Karpas-422 (cell line): ENCODE measurements around the gene ZNG1A. TPM values are rescaled to one million over a fixed set of nuclear protein-coding genes. Genes with fewer than 3 reads are reported as not detected.
"Not testable (repeated sequence)": the region's sequence is repeated elsewhere in the genome, so short reads cannot be mapped to it uniquely, and the experiment has no call there.

Source experiments
- DNase-seq: peaks from one replicate; pipeline ENCODE4 v3.0.0-alpha.2; 2015
- H2AFZ ChIP-seq: fragments of 200-600 bp; sonication (generic); 2 replicates; pipeline ENCODE4 v1.6.1; 2014; ENCODE audit warnings: antibody characterized with exemption, low read length, mixed read lengths
- H3K27ac ChIP-seq: fragments of 200-600 bp; sonication (generic); 2 replicates; pipeline ENCODE4 v1.5.1; 2014; ENCODE audit warnings: mild to moderate bottlenecking, low read length, moderate library complexity
- H3K27me3 ChIP-seq: fragments of 200-600 bp; sonication (generic); 2 replicates; pipeline ENCODE4 v1.6.1; 2014; ENCODE audit warnings: low read length, mixed read lengths
- H3K36me3 ChIP-seq: fragments of 200-600 bp; sonication (generic); 2 replicates; pipeline ENCODE4 v1.6.1; 2014; ENCODE audit warnings: low read length, mixed read lengths; ENCODE audit not compliant: insufficient read depth
- H3K4me1 ChIP-seq: fragments of 200-600 bp; sonication (generic); 2 replicates; pipeline ENCODE4 v1.6.1; 2014; ENCODE audit warnings: mild to moderate bottlenecking, low read length, mixed read lengths
- H3K4me2 ChIP-seq: fragments of 200-600 bp; sonication (generic); 2 replicates; pipeline ENCODE4 v1.6.1; 2014; ENCODE audit warnings: low read length, low read depth, mild to moderate bottlenecking; ENCODE audit not compliant: poor library complexity, severe bottlenecking
- H3K4me3 ChIP-seq: fragments of 200-600 bp; sonication (generic); 2 replicates; pipeline ENCODE4 v1.5.1; 2014; ENCODE audit warnings: mild to moderate bottlenecking, antibody characterized with exemption, low read length, mixed read lengths
- H3K79me2 ChIP-seq: fragments of 200-600 bp; sonication (generic); 2 replicates; pipeline ENCODE4 v1.6.1; 2014; ENCODE audit warnings: mild to moderate bottlenecking, low read length, mixed read lengths
- H3K9ac ChIP-seq: fragments of 200-600 bp; sonication (generic); 2 replicates; pipeline ENCODE4 v1.6.0; 2014; ENCODE audit warnings: low read length
- H3K9me2 ChIP-seq: fragments of 200-600 bp; sonication (generic), shearing (Covaris generic); replicated peaks from 2 replicates; pipeline ENCODE4 v1.6.0; 2014; ENCODE audit warnings: mild to moderate bottlenecking, low read length, moderate library complexity; ENCODE audit not compliant: insufficient read depth
- H3K9me3 ChIP-seq: fragments of 300-700, 200-600 bp; sonication (generic); 2 replicates; pipeline ENCODE4 v1.6.1; 2014; ENCODE audit warnings: low read length, mixed read lengths
- H4K20me1 ChIP-seq: fragments of 200-600 bp; sonication (generic); 2 replicates; pipeline ENCODE4 v1.6.1; 2014; ENCODE audit warnings: mild to moderate bottlenecking, antibody characterized with exemption, low read length, low read depth; ENCODE audit not compliant: insufficient read depth
- total RNA-seq: library from RNA; depleted of rRNA; stranded (reverse); fragments of >200 nt; shearing (Covaris generic); gene quantifications from 2 replicates; pipeline ENCODE4 v1.2.3, GENCODE V29; 2014; ENCODE audit warnings: low replicate concordance

The ZNG1A gene
- total RNA-seq, 1 experiment from 2014 or later = 71.0 TPM

- DNase-seq = no peak
- Histone ChIP-seq H3K9ac (no peak overlapping the region), H4K20me1 (no peaks in the 10 kb centered on the region), H3K4me1 (peaks cover 18% of the 10 kb centered on the region), H3K9me3 (no peaks in the 10 kb centered on the region), H3K4me3 (no peak overlapping the region), H3K4me2 (no peak overlapping the region), H3K27ac (no peak overlapping the region), H3K27me3 (0 out of 2 replicates have a peak, but pooled peaks cover 3% of the 10 kb centered on the region), H3K9me2 (no peaks in the 10 kb centered on the region), H3K36me3 (no peaks in the 10 kb centered on the region), H3K79me2 (no peaks in the 10 kb centered on the region), H2AFZ (no peak overlapping the region)
Observed at GRCh38 chr9:211036-211435, 32.2 kb upstream of the ZNG1A start.

DNA sequence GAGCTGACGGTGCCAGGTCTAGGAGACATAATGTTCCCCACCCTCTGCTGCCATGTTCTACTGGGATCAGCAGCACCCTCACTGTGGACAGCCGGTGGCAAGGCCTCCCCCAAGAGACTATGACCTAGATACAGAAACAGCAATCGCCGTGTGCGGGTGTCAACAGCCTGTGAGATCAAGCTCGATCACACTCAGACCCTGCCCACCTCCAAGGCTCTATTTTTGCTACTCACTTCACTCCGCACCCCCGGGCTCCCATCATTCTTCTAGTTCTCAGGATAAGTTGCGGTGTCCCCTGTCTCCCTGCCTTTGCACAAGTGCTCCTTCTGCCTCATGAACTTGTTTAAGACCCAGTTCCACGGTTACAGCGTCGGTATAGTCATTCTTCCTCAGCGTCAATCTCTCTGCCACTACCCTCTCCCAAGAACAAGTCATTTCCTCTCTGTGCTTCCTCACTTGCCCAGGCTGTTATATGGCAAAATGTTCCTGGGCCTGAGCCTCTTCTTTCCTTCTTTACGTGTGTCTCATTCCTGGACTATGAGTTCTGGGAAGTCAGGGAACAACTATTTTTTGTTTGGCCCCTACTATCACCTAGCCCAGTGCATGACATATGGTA is 30.4 kb upstream of the ZNG1A start:
- H3K79me2 ChIP-seq = no peaks in the 10 kb centered on the region
- no peaks in the 10 kb centered on the region for H3K9me3 ChIP-seq
- H3K4me1 ChIP-seq = peaks cover 2% of the 10 kb centered on the region
- H3K4me2 ChIP-seq = no peak overlapping the region
- no peak overlapping the region for H3K27ac ChIP-seq
- H4K20me1 ChIP-seq = no peaks in the 10 kb centered on the region
- no peak for DNase-seq
- H3K9me2 ChIP-seq = no peaks in the 10 kb centered on the region
- no peak overlapping the region for H3K9ac ChIP-seq
- H3K27me3 ChIP-seq = no peaks in the 10 kb centered on the region
- no peak overlapping the region for H2AFZ ChIP-seq
- H3K4me3 ChIP-seq = no peak overlapping the region
- H3K36me3 ChIP-seq = no peaks in the 10 kb centered on the region

DNA sequence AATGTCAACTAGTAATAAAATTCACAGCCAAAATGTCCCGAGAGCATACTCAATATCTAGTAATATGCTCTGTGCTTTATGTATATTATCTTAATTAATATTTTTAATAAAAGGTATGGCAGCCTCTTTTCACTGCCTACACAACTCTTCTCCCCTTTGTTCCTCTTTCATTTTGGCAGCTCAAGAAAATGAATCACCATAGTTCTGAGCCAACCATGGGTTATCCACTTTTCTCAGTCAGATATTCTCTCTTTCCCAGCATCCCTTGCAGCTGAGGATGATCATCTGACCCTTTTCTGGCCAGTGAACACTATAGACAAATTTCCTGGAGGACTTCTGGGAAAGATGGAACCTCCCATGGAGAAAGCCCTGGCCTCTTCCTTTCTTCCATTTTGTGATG is 27.6 kb upstream of the ZNG1A start:
- H3K4me1 ChIP-seq = no peaks in the 10 kb centered on the region
- no peaks in the 10 kb centered on the region for H3K36me3 ChIP-seq
- H3K9ac ChIP-seq = no peak overlapping the region
- H3K27me3 ChIP-seq = no peaks in the 10 kb centered on the region
- no peaks in the 10 kb centered on the region for H3K9me3 ChIP-seq
- H2AFZ ChIP-seq = no peak overlapping the region
- no peak overlapping the region for H3K27ac ChIP-seq
- H3K4me3 ChIP-seq = no peak overlapping the region
- DNase-seq = no peak
- H3K9me2 ChIP-seq = no peaks in the 10 kb centered on the region
- no peaks in the 10 kb centered on the region for H3K79me2 ChIP-seq
- no peaks in the 10 kb centered on the region for H4K20me1 ChIP-seq
- no peak overlapping the region for H3K4me2 ChIP-seq

DNA sequence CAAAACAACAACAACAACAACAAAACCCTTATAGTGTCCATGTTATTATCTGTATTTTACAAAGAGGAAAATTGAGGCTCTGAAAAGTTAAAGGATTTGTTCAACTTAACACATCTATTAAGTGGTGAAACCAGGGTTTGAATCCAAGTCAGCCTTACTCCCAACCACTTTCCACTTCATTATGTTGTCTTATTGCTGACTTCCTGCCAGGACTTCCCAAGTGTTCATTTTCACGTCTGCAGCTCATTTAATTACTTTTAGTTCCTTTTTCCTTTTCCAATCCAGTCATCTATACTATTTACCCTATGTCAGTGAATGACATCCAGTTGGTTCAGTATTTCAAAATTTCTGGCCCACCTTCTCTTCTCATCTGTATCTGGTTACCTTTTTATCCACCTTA is 20.7 kb upstream of the ZNG1A start:
- not testable (repeated sequence) for H3K4me1 ChIP-seq, H4K20me1 ChIP-seq, H2AFZ ChIP-seq, H3K9ac ChIP-seq, H3K27ac ChIP-seq, H3K4me2 ChIP-seq, H3K9me2 ChIP-seq, H3K27me3 ChIP-seq, DNase-seq, H3K9me3 ChIP-seq, H3K4me3 ChIP-seq, H3K36me3 ChIP-seq, H3K79me2 ChIP-seq

DNA sequence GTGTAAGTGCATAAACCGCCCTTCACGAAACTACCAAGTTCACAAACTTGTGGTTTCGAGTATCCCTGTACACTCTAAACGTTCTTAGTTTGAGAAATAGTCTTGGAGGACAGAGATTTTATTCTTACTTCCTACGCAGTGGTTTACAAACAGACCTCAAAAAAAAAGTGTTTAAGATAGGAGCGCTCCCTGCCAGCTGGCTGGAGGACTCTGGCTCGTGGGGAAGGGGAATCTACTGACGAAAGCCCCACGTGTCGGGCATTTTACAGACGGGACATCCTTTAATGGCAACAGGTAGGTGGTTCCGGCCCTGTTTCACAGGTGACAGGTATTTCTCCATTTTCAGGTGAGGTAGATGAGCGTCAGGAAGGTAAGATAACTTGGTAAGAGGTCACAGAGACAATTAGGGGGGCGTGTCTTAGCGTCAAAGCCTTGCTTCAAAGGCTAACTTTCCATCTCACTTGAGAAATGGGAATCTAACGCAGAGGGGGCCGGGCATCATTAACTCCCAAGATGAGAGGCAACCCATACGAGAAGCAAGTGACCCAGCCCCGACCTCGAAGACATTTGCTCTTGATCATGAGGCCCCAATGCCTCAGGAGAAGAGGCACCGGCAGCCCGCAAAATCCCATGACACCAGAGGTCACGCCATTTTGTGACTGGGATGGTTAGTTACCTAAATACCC is 573 bp downstream of the ZNG1A start:
- Histone ChIP-seq H3K4me3 (peak overlapping the region; percentile 63), H3K9ac (peak overlapping the region; percentile 60), H3K4me2 (peak overlapping the region; percentile 50)
- H2AFZ ChIP-seq, H3K27me3 ChIP-seq, H3K4me1 ChIP-seq, H3K36me3 ChIP-seq, H3K27ac ChIP-seq, H3K9me2 ChIP-seq, H4K20me1 ChIP-seq, DNase-seq, H3K9me3 ChIP-seq, H3K79me2 ChIP-seq: not testable (repeated sequence)

DNA sequence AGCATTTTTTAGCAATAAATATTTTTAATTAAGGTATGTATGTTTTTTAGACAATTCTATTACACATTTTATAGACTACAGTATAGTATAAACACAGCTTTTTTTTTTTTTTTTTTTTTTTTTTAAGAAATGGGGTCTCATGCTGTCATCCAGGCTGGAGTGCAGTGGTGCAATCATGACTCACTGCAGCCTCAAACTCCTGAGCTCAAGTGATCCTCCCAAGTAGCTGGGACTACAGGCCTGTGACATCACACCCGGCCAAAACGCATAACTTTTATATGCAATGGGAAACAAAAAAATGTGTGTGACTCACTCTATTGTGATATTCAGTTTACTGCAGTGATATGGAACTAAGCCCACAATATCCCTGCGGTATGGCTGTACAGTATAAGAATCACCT is 9.1 kb downstream of the ZNG1A start:
- H3K4me1 ChIP-seq, H3K27ac ChIP-seq, H3K79me2 ChIP-seq, H3K36me3 ChIP-seq, H2AFZ ChIP-seq, H3K4me2 ChIP-seq, H4K20me1 ChIP-seq, H3K27me3 ChIP-seq, H3K9me3 ChIP-seq, DNase-seq, H3K9me2 ChIP-seq, H3K4me3 ChIP-seq, H3K9ac ChIP-seq: not testable (repeated sequence)

GRCh38 chr9:159871-160270 is 19.0 kb downstream of the ZNG1A start:
- H3K27me3 ChIP-seq, H3K9ac ChIP-seq, H3K9me2 ChIP-seq, H4K20me1 ChIP-seq, H3K27ac ChIP-seq, H3K4me3 ChIP-seq, H3K36me3 ChIP-seq, H3K4me1 ChIP-seq, DNase-seq, H3K4me2 ChIP-seq, H2AFZ ChIP-seq, H3K9me3 ChIP-seq, H3K79me2 ChIP-seq: not testable (repeated sequence)

GRCh38 chr9:151173-151572 is 27.7 kb downstream of the ZNG1A start:
- not testable (repeated sequence) for H3K4me1 ChIP-seq, H3K9me2 ChIP-seq, H3K36me3 ChIP-seq, H3K27me3 ChIP-seq, H3K9me3 ChIP-seq, H3K9ac ChIP-seq, H3K4me2 ChIP-seq, H3K4me3 ChIP-seq, DNase-seq, H4K20me1 ChIP-seq, H2AFZ ChIP-seq, H3K27ac ChIP-seq, H3K79me2 ChIP-seq
